CD14-positive monocyte (primary cell): Measurements from ENCODE around the gene XBP1. TPM values are rescaled to one million over a fixed set of nuclear protein-coding genes. Genes with fewer than 3 reads are reported as not detected.

ENCODE experiments used
- DNase-seq, 3 donors: peaks; one replicate each; pipeline ENCODE4 v3.0.0-alpha.2; 2011 to 2022
- H2AFZ ChIP-seq: 2 replicates; pipeline ENCODE4 v1.6.0; 2012; ENCODE audit warnings: mild to moderate bottlenecking, low read depth, low read length, inconsistent platforms; ENCODE audit not compliant: insufficient read depth, poor library complexity, severe bottlenecking
- H3K27ac ChIP-seq, 2 donors: 1 replicate in 1 of 2; 2 replicates in 1 of 2; pipeline ENCODE4 v1.5.1; 2012 to 2013; ENCODE audit warnings: low read length in 2 of 2, control low read depth in 1 of 2, inconsistent platforms in 1 of 2, low read depth in 1 of 2, mild to moderate bottlenecking in 1 of 2
- H3K27me3 ChIP-seq, 2 donors: one replicate each; pipeline versions ENCODE4 v1.6.0 to v1.6.1; 2011 to 2013; ENCODE audit warnings: low read length in 2 of 2; ENCODE audit not compliant: control insufficient read depth in 2 of 2, insufficient read depth in 2 of 2
- H3K36me3 ChIP-seq, 2 donors: replicated peaks in 1 of 2; 1 replicate in 1 of 2; 2 replicates in 1 of 2; pipeline versions ENCODE4 v1.5.1 to v1.6.1; 2012 to 2013; ENCODE audit warnings: low read length in 2 of 2, control low read depth in 1 of 2, inconsistent platforms in 1 of 2, mild to moderate bottlenecking in 1 of 2; ENCODE audit not compliant: insufficient read depth in 2 of 2, control insufficient read depth in 1 of 2
- H3K4me1 ChIP-seq, 2 donors: 1 replicate in 1 of 2; 2 replicates in 1 of 2; pipeline versions ENCODE4 v1.5.1 to v1.6.1; 2012 to 2013; ENCODE audit warnings: low read length in 2 of 2, control low read depth in 1 of 2, inconsistent platforms in 1 of 2, mild to moderate bottlenecking in 1 of 2, moderate library complexity in 1 of 2; ENCODE audit not compliant: insufficient read depth in 2 of 2, control insufficient read depth in 1 of 2
- H3K4me2 ChIP-seq: replicated peaks from 2 replicates; pipeline ENCODE3; 2012; ENCODE audit warnings: low read length, moderate library complexity, mild to moderate bottlenecking; ENCODE audit not compliant: poor library complexity, severe bottlenecking; ENCODE audit errors: extremely low read depth
- H3K4me3 ChIP-seq, 3 experiments: fragments of 200-600 bp in 1 of 3; sonication (generic) in 1 of 3; replicated peaks in 1 of 3; 1 replicate in 2 of 3; 2 replicates in 1 of 3; pipeline ENCODE4 v1.5.1; 2011 to 2013; ENCODE audit warnings: low read length in 3 of 3, mild to moderate bottlenecking in 3 of 3, control low read depth in 2 of 3, low read depth in 2 of 3, inconsistent platforms in 1 of 3, moderate library complexity in 1 of 3
- H3K79me2 ChIP-seq: 2 replicates; pipeline ENCODE4 v1.6.0; 2012; ENCODE audit warnings: mild to moderate bottlenecking, control low read depth, inconsistent platforms, low read length, moderate library complexity; ENCODE audit not compliant: insufficient read depth
- H3K9ac ChIP-seq: 2 replicates; pipeline ENCODE4 v1.6.0; 2017; ENCODE audit warnings: low read length, mild to moderate bottlenecking; ENCODE audit not compliant: insufficient read depth, poor library complexity, severe bottlenecking
- H3K9me3 ChIP-seq, 2 donors: replicated peaks in 1 of 2; 1 replicate in 1 of 2; 2 replicates in 1 of 2; pipeline versions ENCODE4 v1.5.1 to v1.6.1; 2012 to 2013; ENCODE audit warnings: low read length in 2 of 2, control low read depth in 1 of 2; ENCODE audit not compliant: control insufficient read depth in 1 of 2, insufficient read depth in 1 of 2
- H4K20me1 ChIP-seq: 2 replicates; pipeline ENCODE4 v1.6.0; 2012; ENCODE audit warnings: mild to moderate bottlenecking, low read length, control low read depth, moderate library complexity; ENCODE audit not compliant: insufficient read depth
- H3K27ac Mint-ChIP-seq, 7 donors: one replicate each; pipeline ENCODE4 v1.8.0; 2020; ENCODE audit warnings: mild to moderate bottlenecking in 7 of 7, mixed read lengths in 7 of 7, moderate library complexity in 6 of 7, inconsistent platforms in 2 of 7
- H3K27me3 Mint-ChIP-seq, 3 donors: one replicate each; pipeline ENCODE4 v1.8.0; 2021 to 2022; ENCODE audit warnings: low read depth in 3 of 3, mild to moderate bottlenecking in 3 of 3, mixed read lengths in 3 of 3, moderate library complexity in 3 of 3, inconsistent platforms in 1 of 3
- H3K36me3 Mint-ChIP-seq, 2 donors: one replicate each; pipeline ENCODE4 v1.8.0; 2020; ENCODE audit warnings: mixed read lengths in 2 of 2, inconsistent platforms in 1 of 2, mild to moderate bottlenecking in 1 of 2
- H3K4me1 Mint-ChIP-seq: one replicate; pipeline ENCODE4 v1.8.0; 2020; ENCODE audit warnings: mild to moderate bottlenecking, mixed read lengths
- H3K4me3 Mint-ChIP-seq, 2 donors: one replicate each; pipeline ENCODE4 v1.8.0; 2020; ENCODE audit warnings: mild to moderate bottlenecking in 2 of 2, mixed read lengths in 2 of 2, moderate library complexity in 1 of 2
- H3K9me3 Mint-ChIP-seq, 7 donors: one replicate each; pipeline ENCODE4 v1.8.0; 2020 to 2022; ENCODE audit warnings: mixed read lengths in 7 of 7, mild to moderate bottlenecking in 6 of 7, moderate library complexity in 6 of 7, inconsistent platforms in 2 of 7
- WGBS: methylation state at CpG from one replicate; pipeline ENCODE4 v1.1.5; 2013; ENCODE audit warnings: missing lambda C conversion rate; ENCODE audit not compliant: insufficient coverage; 5-methylcytosine and 5-hydroxymethylcytosine counted together
- intact Hi-C, 2 donors: fragments of 100-400 bp; cut with micrococcal nuclease; formaldehyde crosslinking; loops; one replicate each; pipeline versions ENCODE4 v1.15.0 to v1.15.1; 2023
- polyA plus RNA-seq, 3 donors: library from polyadenylated mRNA; depleted of rRNA in 1 of 3; unstranded in 2 of 3; stranded (reverse) in 1 of 3; fragments of 300-500 nt in 2 of 3; fragments of >200 nt in 1 of 3; fragmentation: Illumina TruSeq in 2 of 3; gene quantifications; 1 replicate in 2 of 3; 2 replicates in 1 of 3; pipeline ENCODE4 v1.2.3, GENCODE V29; 2012 to 2021
- TF ChIP-seq, protein P1 (sequence below): fragments of 200-600 bp; IDR thresholded peaks from one replicate; pipeline ENCODE4 v1.8.0; 2022; ENCODE audit warnings: antibody characterized with exemption, mild to moderate bottlenecking

The XBP1 gene
- polyA plus RNA-seq, 3 donors: 175 to 215 (median 201) TPM

DNA sequence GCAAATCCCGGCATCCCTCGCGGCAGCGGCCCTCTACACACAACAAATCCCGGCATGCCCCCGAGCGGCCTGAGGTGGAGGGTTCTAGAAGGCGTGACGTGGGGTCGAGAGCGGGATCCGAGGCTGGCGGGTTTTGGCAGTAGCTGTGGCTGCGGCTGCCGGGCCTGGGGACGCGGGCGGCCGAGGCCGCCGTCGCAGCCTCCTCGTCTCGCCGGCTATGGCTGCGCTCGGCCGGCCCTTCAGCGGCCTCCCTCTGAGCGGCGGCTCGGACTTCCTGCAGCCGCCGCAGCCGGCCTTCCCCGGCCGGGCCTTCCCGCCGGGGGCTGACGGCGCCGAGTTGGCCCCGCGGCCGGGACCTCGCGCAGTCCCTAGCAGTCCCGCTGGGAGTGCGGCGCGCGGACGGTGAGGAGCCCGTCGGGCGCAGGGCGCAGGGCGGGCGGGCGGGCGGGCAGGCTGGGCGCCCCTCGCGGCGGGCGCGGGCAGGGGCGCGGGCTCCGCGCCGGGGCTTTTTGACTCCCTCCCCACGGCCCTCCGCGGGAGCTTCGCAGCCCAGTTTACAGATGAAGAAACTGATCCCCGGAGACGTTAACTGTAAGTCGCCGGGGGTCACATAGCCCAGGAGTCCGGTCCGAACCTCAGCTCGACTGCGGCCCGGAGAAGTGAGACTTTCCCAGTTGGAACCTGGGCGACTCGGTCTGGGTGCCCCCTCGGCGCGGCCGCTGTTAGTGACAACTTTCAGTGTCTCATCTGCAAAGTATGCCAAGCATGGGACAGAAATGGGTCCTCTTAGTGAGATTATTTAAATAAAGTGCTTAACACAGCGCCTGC, 27.5 kb downstream of the XBP1 start, which contains the start of gene CCDC117:
Gene CCDC117, plus strand, starts transcription at position 63 of the 828 bp plus-strand sequence. Its CDS starts 155 bp downstream, at position 218.
- peaks cover 17 to 19% of the 10 kb centered on the region in 2 donors for H3K4me1 ChIP-seq
- Mint-ChIP-seq H3K4me1 (peaks cover 20% of the 10 kb centered on the region), H3K9me3 (peaks cover 0 to 10% (median 7%) of the 10 kb centered on the region in 7 donors), H3K36me3 (peaks cover 16 to 32% of the 10 kb centered on the region in 2 donors), H3K27ac (peak within 1 kb of the TSS; percentile 83 to 97 (median 92)), H3K27me3 (peaks cover 0 to 2% (median 1%) of the 10 kb centered on the region in 3 donors), H3K4me3 (peak within 1 kb of the TSS; percentile 87 to 93)
- peak within 1 kb of the TSS; percentile 85 to 95 (median 90) for H3K4me3 ChIP-seq
- H3K9me3 ChIP-seq: peaks cover 5% of the 10 kb centered on the region in 2 donors
- H3K9ac ChIP-seq: peak within 1 kb of the TSS; percentile 96
- under 1% methylated on average over 86 of the region's 92 CpGs for WGBS
- H3K4me2 ChIP-seq: peak within 1 kb of the TSS; percentile 86
- intact Hi-C loops: loop anchor here (1.0 to 10.0 kb wide), 4 partner anchors 28 to 52 kb away; partner anchors contain the start of genes HSCB (in 2 of the 2) and XBP1 (in 1 of the 2)
- H3K79me2 ChIP-seq: peaks cover 53% of the 10 kb centered on the region
- TF ChIP-seq, protein P1, sequence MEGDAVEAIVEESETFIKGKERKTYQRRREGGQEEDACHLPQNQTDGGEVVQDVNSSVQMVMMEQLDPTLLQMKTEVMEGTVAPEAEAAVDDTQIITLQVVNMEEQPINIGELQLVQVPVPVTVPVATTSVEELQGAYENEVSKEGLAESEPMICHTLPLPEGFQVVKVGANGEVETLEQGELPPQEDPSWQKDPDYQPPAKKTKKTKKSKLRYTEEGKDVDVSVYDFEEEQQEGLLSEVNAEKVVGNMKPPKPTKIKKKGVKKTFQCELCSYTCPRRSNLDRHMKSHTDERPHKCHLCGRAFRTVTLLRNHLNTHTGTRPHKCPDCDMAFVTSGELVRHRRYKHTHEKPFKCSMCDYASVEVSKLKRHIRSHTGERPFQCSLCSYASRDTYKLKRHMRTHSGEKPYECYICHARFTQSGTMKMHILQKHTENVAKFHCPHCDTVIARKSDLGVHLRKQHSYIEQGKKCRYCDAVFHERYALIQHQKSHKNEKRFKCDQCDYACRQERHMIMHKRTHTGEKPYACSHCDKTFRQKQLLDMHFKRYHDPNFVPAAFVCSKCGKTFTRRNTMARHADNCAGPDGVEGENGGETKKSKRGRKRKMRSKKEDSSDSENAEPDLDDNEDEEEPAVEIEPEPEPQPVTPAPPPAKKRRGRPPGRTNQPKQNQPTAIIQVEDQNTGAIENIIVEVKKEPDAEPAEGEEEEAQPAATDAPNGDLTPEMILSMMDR: peak; percentile 54
- peak within 1 kb of the TSS; percentile 83 to 93 for H3K27ac ChIP-seq
- peak within 1 kb of the TSS; percentile 85 for H2AFZ ChIP-seq
- H4K20me1 ChIP-seq: peaks cover 42% of the 10 kb centered on the region
- H3K36me3 ChIP-seq: peaks cover 9 to 28% of the 10 kb centered on the region in 2 donors
- DNase-seq: peak; percentile 89 to 93 (median 90)
- no peaks in the 10 kb centered on the region for H3K27me3 ChIP-seq

DNA sequence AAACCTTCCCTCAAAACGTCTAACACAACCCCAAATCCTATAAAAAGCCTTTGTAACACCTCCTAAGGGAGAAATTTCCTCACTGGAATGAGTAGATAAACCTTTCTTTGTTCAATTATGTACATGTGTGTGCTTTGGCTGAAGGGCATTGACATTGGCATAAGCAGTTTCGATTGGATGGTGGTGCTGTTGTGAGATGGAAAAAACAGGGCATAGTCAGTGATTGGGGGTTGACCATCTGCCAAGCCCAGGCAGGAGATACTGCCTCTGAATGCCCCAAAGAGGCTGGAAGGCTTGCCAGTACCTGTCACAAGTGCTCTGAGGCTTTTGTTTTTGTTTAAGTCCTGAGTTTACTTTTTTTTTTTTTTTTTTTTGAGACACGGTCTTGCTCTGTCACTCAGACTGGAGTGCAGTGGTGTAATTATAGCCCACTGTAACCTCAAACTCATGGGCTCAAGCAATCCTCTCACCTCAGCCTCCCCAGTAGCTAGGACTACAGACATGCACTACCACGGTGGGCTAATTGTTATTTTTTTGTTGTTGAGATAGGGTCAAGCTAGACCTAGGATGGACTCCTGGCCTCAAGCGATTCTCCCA, 29.1 kb downstream of the XBP1 start:
- Histone ChIP-seq H3K4me3 (no peak overlapping the region), H3K27ac (no peak overlapping the region), H3K9me3 (peaks cover 5% of the 10 kb centered on the region in 2 donors), H3K79me2 (peaks cover 37% of the 10 kb centered on the region), H3K9ac (no peak overlapping the region), H3K4me2 (no peak overlapping the region), H3K27me3 (no peaks in the 10 kb centered on the region), H3K36me3 (peaks cover 6 to 20% of the 10 kb centered on the region in 2 donors), H2AFZ (no peak overlapping the region), H3K4me1 (peaks cover 17 to 19% of the 10 kb centered on the region in 2 donors), H4K20me1 (peaks cover 26% of the 10 kb centered on the region)
- no peak for DNase-seq
- H3K4me1 Mint-ChIP-seq: peaks cover 20% of the 10 kb centered on the region
- TF ChIP-seq, protein P1: no peak
- H3K27me3 Mint-ChIP-seq: peaks cover 0 to 4% (median 2%) of the 10 kb centered on the region in 3 donors
- H3K4me3 Mint-ChIP-seq: no peak overlapping the region
- H3K36me3 Mint-ChIP-seq: peaks cover 14 to 20% of the 10 kb centered on the region in 2 donors
- H3K27ac Mint-ChIP-seq: peak overlapping the region in 2 of 7 donors; percentile 54 to 88
- WGBS: 100% methylated on average over 1 of the region's 5 CpGs
- H3K9me3 Mint-ChIP-seq: peaks cover 0 to 10% (median 7%) of the 10 kb centered on the region in 7 donors
- intact Hi-C loops: loop anchor here in 1 of 2 donors (10.0 kb wide), 1 partner anchor 54 kb away; no protein-coding TSS in a partner anchor
